PC-3 (cell line): Measurements from ENCODE around the gene MTA1. TPM values are rescaled to one million over a fixed set of nuclear protein-coding genes. Genes with fewer than 3 reads are reported as not detected.

Source experiments
- ATAC-seq: fragments of 200-7000 bp; cut with Tn5 transposase; 2 replicates; pipeline ENCODE4 v1.9.1; 2020; ENCODE audit warnings: mild to moderate bottlenecking, moderate library complexity
- BruUV-seq: library from RNA; stranded (reverse); fragments of 400-500 nt; replicated peaks from 2 replicates; lab custom pipeline; 2021; lab: Mats Ljungman, UMichigan
- CTCF ChIA-PET: fragments of 300-600 bp; sonication (Branson Sonifier 250); formaldehyde crosslinking; loops from one replicate; lab custom pipeline; 2022; ENCODE audit warnings: antibody characterized with exemption; lab: Charles Lee
- POLR2A ChIA-PET: fragments of 300-600 bp; sonication (Branson Sonifier 250); formaldehyde crosslinking; loops from one replicate; lab custom pipeline; 2022; ENCODE audit warnings: antibody characterized with exemption; ENCODE audit not compliant: unreplicated experiment; lab: Charles Lee
- DNase-seq: peaks from one replicate; pipeline ENCODE4 v3.0.0-alpha.2; 2015
- H2AFZ ChIP-seq: fragments of 300-600 bp; sonication (generic); 2 replicates; pipeline ENCODE4 v1.6.0; 2016; ENCODE audit warnings: antibody characterized with exemption, low read length
- H3F3A ChIP-seq: fragments of 300-600 bp; sonication (generic); one replicate; pipeline ENCODE4 v1.6.0; 2017; ENCODE audit warnings: antibody characterized with exemption, low read length, control low read depth, mild to moderate bottlenecking; ENCODE audit not compliant: unreplicated experiment
- H3K27ac ChIP-seq: fragments of 300-600 bp; sonication (generic); 2 replicates; pipeline ENCODE4 v1.5.1; 2016; ENCODE audit warnings: mild to moderate bottlenecking, low read length
- H3K27me3 ChIP-seq: fragments of 300-600 bp; sonication (generic); 2 replicates; pipeline ENCODE4 v1.6.1; 2016; ENCODE audit warnings: low read length, mixed read lengths
- H3K36me3 ChIP-seq: fragments of 300-600 bp; sonication (generic); 2 replicates; pipeline ENCODE4 v1.6.1; 2016; ENCODE audit warnings: low read depth, mixed run types, low read length, mixed read lengths
- H3K4me1 ChIP-seq: fragments of 300-600 bp; sonication (generic); 2 replicates; pipeline ENCODE4 v1.5.1; 2016; ENCODE audit warnings: low read length; ENCODE audit not compliant: insufficient read depth
- H3K4me2 ChIP-seq: fragments of 300-600 bp; sonication (generic); 2 replicates; pipeline ENCODE4 v1.6.0; 2016; ENCODE audit warnings: low read length
- H3K4me3 ChIP-seq: fragments of 300-600 bp; sonication (generic); 2 replicates; pipeline ENCODE4 v1.5.1; 2016; ENCODE audit warnings: mild to moderate bottlenecking, low read length, mixed read lengths
- H3K79me2 ChIP-seq: fragments of 300-600 bp; sonication (generic); 2 replicates; pipeline ENCODE4 v1.6.1; 2017; ENCODE audit warnings: low read length, mixed read lengths
- H3K9ac ChIP-seq: fragments of 300-600 bp; sonication (generic); 2 replicates; pipeline ENCODE4 v1.6.0; 2016; ENCODE audit warnings: mild to moderate bottlenecking, low read length
- H3K9me2 ChIP-seq: fragments of 300-600 bp; sonication (generic); replicated peaks from 2 replicates; pipeline ENCODE4 v1.6.1; 2016; ENCODE audit warnings: mixed run types, low read length, mixed read lengths
- H3K9me3 ChIP-seq: fragments of 300-600 bp; sonication (generic); 2 replicates; pipeline ENCODE4 v1.6.1; 2016; ENCODE audit warnings: low read length, mixed read lengths
- H4K20me1 ChIP-seq: fragments of 300-600 bp; sonication (generic); 2 replicates; pipeline ENCODE4 v1.6.1; 2016; ENCODE audit warnings: low read length, mixed read lengths
- EZH2 ChIP-seq: fragments of 300-600 bp; sonication (generic); IDR thresholded peaks from one replicate; pipeline ENCODE4 v1.6.1; 2017; ENCODE audit warnings: antibody characterized with exemption, mild to moderate bottlenecking, low read length; ENCODE audit not compliant: unreplicated experiment
- EZH2phosphoT487 ChIP-seq: fragments of 300-600 bp; sonication (generic); IDR thresholded peaks from 2 replicates; pipeline ENCODE4 v1.6.1; 2018; ENCODE audit warnings: mild to moderate bottlenecking, antibody characterized with exemption, low read length, borderline replicate concordance
- intact Hi-C: fragments of 100-400 bp; cut with micrococcal nuclease; formaldehyde crosslinking; loops from 2 replicates; pipeline ENCODE4 v1.9.0; 2023
- total RNA-seq: library from RNA; depleted of rRNA; stranded (reverse); fragments of >200 nt; gene quantifications from 2 replicates; pipeline ENCODE4 v1.2.3, GENCODE V29; 2014
- TF ChIP-seq, protein P1 (sequence below): fragments of 300-600 bp; sonication (generic); conservative IDR thresholded peaks from 2 replicates; pipeline ENCODE4 v1.5.1; 2017; ENCODE audit warnings: antibody characterized with exemption, low read depth, mild to moderate bottlenecking, low read length

Gene MTA1
- total RNA-seq, 1 experiment from 2014 or later, result 82.3 TPM

DNA sequence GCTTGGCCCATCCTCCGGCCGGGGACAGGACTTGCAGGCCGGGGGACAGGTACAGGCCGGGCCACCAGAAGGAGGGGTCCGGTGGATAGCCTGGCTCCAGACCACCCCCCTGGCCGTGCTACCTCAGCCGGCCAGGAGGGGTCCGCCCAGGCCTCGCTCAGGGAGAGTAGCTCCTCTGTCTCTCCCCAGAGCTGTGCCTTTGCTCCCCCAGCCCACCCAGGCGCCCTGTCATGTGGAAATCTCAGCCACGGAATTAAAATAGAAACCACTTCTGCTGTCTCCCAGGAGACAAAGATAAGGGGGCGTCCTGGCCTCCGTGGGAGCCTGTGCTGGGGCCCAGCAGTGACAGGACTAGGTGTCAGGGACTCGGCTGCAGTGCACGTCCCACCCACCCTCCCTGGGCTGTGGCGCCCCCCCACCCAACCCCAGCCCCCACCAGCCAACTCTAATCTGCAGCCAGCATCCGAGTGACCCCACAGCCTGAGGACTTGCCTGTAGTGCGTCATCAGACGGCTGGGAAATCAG, 51.7 kb downstream of the MTA1 start:
- H4K20me1 ChIP-seq, result no peaks in the 10 kb centered on the region
- H3F3A ChIP-seq, result no peaks in the 10 kb centered on the region
- intact Hi-C loops, result no loop called here
- DNase-seq, result no peak
- H3K9ac ChIP-seq, result no peak overlapping the region
- no peaks in the 10 kb centered on the region for H3K36me3 ChIP-seq
- H3K9me2 ChIP-seq, result no peaks in the 10 kb centered on the region
- peaks cover 27% of the 10 kb centered on the region for H3K4me1 ChIP-seq
- H3K4me2 ChIP-seq, result no peak overlapping the region
- ChIA-PET CTCF (interaction anchor here (1.5 to 2.0 kb wide), 2 partner anchors 9 to 19 kb away, joined by 3 to 7 read pairs; no protein-coding TSS in a partner anchor), POLR2A (interaction anchor here (0.6 kb wide), 1 partner anchor 24 kb away, joined by 3 read pairs; no protein-coding TSS in a partner anchor)
- H3K27ac ChIP-seq, result no peak overlapping the region
- H3K4me3 ChIP-seq, result no peak overlapping the region
- no peak for ATAC-seq
- H3K27me3 ChIP-seq, result no peaks in the 10 kb centered on the region
- no peaks in the 10 kb centered on the region for H3K79me2 ChIP-seq
- H3K9me3 ChIP-seq, result no peaks in the 10 kb centered on the region
- no TSS peak for BruUV-seq
- no peak for TF ChIP-seq EZH2
- TF ChIP-seq, protein P1, sequence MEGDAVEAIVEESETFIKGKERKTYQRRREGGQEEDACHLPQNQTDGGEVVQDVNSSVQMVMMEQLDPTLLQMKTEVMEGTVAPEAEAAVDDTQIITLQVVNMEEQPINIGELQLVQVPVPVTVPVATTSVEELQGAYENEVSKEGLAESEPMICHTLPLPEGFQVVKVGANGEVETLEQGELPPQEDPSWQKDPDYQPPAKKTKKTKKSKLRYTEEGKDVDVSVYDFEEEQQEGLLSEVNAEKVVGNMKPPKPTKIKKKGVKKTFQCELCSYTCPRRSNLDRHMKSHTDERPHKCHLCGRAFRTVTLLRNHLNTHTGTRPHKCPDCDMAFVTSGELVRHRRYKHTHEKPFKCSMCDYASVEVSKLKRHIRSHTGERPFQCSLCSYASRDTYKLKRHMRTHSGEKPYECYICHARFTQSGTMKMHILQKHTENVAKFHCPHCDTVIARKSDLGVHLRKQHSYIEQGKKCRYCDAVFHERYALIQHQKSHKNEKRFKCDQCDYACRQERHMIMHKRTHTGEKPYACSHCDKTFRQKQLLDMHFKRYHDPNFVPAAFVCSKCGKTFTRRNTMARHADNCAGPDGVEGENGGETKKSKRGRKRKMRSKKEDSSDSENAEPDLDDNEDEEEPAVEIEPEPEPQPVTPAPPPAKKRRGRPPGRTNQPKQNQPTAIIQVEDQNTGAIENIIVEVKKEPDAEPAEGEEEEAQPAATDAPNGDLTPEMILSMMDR, result no peak
- TF ChIP-seq EZH2phosphoT487, result no peak
- H2AFZ ChIP-seq, result no peak overlapping the region

DNA sequence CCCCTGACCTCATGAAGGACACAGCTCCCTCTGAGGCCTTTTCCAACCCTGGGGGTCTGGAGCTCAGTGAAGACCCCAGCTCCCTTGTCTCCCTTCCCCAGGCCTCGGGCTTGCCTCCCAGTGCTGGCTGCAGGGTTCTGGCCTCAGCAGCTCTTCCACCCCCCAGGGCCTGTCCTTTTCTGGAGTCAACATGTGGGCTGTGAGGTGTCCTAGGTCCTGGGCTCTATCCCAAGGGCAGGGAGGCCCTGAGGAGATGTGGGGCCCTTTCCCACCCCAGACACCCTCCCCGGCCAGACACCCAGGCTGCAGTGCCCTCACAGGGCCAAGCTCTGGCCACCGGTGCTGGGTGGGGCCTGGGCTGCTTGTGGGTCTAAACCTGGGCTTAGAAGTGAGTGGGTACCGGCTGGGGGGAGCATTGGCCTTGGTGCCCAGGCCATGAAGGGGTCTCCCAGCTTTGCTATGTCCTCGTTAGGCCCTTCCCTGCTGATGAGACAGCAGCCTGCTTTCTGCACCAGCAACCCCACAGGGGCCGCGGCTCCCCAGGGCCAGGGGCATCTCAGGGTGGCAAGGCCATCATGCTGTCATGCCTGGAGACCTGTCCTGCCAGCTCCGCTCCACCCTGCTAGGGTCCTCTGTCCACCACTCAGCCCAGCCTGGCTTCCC, 52.3 kb downstream of the MTA1 start:
- no TSS peak for BruUV-seq

More for the DNA sequence above, 52.3 kb downstream of the MTA1 start:
- H4K20me1 ChIP-seq, result no peaks in the 10 kb centered on the region
- no peak overlapping the region for H3K9ac ChIP-seq
- no peaks in the 10 kb centered on the region for H3K27me3 ChIP-seq
- no peak overlapping the region for H3K27ac ChIP-seq
- no peaks in the 10 kb centered on the region for H3K9me3 ChIP-seq
- no peaks in the 10 kb centered on the region for H3K9me2 ChIP-seq
- no peak for ATAC-seq
- CTCF ChIA-PET, result interaction anchor here (1.5 to 2.0 kb wide), 2 partner anchors 9 to 18 kb away, joined by 3 to 7 read pairs; no protein-coding TSS in a partner anchor
- peaks cover 3% of the 10 kb centered on the region; the same call in 1 of the 2 replicates for H3K79me2 ChIP-seq
- no peak overlapping the region for H3K4me3 ChIP-seq
- no peaks in the 10 kb centered on the region for H3F3A ChIP-seq
- intact Hi-C loops, result no loop called here
- H3K4me1 ChIP-seq, result peaks cover 33% of the 10 kb centered on the region
- no peaks in the 10 kb centered on the region for H3K36me3 ChIP-seq
- H2AFZ ChIP-seq, result no peak overlapping the region
- DNase-seq, result no peak
- H3K4me2 ChIP-seq, result no peak overlapping the region
- POLR2A ChIA-PET, result interaction anchor here (0.6 kb wide), 1 partner anchor 23 kb away, joined by 3 read pairs; no protein-coding TSS in a partner anchor
- TF ChIP-seq, protein P1, result no peak
- TF ChIP-seq EZH2 (no peak), EZH2phosphoT487 (no peak)
